Breast epithelium (tissue), 3 donors: ENCODE results near the gene CCL18.

Experiments
- CTCF ChIP-seq, 3 donors: fragments of 450-650 bp; IDR thresholded peaks; one replicate each; pipeline ENCODE4 v1.5.1; 2016 to 2017; ENCODE audit warnings: antibody characterized with exemption in 3 of 3, mild to moderate bottlenecking in 3 of 3, moderate library complexity in 3 of 3
- POLR2A ChIP-seq: fragments of 450-650 bp; IDR thresholded peaks from one replicate; pipeline ENCODE4 v1.6.1; 2016; ENCODE audit warnings: antibody characterized with exemption, mild to moderate bottlenecking, moderate library complexity

GRCh38 chr17:36024106-36024869 lies 39.8 kb upstream of the CCL18 start:
- TF ChIP-seq POLR2A (no peak), CTCF (IDR thresholded peaks at IDR 0.05) (no peak)
